NCI-H187 treated with DMSO at 0.1 percent for 48 hours (cell line): ENCODE results near the gene LPCAT2.
A peak's percentile ranks its signal among the peaks of the same experiment; 100 is the strongest.

Source experiments
- DNase-seq: peaks from one replicate; lab custom pipeline; 2025; lab: John Stamatoyannopoulos, UW

Gene LPCAT2

DNA sequence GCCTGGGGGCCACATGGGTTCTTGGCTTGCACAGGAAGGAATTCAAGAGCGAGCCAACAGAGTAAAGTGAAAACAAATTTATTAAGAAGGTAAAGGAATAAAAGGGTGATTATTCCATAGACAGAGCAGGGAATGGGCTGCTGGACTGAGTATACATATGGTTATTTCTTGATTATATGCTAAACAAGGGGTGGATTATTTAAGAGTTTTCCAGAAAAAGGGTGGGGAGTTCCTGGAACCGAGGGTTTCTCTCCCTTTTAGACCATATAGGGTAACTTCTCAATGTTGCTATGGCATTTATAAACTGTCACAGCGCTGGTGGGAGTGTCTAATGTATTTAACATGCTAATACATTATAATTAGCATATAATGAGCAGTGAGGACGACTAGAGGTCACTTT, 27.8 kb upstream of the LPCAT2 start:
- no peak for DNase-seq

DNA sequence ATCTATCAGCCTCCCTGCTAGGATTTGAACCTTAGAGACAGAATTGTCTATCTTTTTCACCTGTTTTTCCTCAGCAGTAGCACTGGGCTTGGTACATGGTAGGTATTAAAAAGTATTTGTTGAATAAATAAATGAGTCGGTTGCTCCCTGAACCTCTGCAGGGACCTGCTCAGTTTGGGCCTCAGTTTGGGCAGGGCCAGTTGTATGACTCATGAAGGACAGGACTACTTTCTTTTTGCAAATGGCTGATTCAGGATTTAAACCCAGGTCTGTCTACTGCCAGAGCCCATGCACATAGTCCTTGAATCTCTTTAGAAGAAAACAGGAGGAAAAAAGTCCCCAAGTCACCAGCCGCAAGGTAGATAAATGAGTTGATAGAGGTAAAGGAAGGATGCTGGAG, 26.8 kb upstream of the LPCAT2 start:
- DNase-seq, result no peak

DNA sequence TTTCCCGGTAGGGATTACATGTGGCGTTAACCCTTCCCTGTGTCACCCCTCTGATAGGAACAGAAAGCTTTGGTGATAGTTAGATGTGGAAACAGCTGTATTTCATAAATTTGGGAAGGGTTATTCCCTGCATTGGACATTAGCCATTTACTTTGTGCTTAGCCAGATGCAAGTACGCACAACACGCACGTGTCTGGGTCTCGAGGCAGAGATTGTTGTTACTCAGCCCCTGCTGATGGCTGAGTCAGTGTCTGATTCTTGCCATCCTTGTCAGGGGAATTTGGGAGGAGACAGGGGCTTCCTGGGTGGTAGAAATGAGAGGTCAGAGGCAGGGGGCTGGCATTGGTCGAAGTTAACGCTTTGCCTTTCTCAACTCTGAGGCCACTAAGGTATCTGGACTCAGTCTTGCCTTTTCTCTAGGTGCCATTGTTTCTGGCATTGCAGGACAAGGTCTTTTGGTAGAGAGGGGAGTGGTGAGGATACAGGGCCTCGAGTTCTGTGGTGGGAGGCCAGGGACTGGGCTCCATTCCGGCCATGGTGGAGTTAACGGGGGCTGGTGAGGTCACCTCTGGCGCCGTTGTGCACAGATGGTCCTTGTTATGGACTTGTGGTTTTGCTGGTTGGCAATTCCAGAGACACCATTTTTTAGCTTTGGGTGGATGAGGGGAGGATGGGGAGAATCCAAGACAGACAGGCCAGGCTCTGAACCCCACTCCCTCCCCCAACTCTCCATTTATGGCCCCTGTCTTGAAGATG, 21.6 kb upstream of the LPCAT2 start:
- DNase-seq, result no peak

DNA sequence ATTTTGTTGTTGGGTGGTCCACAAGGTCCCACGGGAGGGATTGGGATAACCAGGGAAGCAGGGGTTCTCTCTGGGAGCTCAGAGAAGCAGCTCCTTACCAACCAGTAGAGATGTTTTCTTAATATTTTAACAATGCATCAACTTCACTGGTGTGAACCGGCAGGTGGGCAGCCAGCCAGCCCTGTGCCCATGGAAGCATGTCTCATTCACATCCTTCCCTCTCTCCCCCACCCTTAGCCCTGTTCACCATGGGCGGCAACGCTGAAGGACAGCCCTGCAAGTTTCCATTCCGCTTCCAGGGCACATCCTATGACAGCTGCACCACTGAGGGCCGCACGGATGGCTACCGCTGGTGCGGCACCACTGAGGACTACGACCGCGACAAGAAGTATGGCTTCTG, 20.6 kb upstream of the LPCAT2 start:
- no peak for DNase-seq

DNA sequence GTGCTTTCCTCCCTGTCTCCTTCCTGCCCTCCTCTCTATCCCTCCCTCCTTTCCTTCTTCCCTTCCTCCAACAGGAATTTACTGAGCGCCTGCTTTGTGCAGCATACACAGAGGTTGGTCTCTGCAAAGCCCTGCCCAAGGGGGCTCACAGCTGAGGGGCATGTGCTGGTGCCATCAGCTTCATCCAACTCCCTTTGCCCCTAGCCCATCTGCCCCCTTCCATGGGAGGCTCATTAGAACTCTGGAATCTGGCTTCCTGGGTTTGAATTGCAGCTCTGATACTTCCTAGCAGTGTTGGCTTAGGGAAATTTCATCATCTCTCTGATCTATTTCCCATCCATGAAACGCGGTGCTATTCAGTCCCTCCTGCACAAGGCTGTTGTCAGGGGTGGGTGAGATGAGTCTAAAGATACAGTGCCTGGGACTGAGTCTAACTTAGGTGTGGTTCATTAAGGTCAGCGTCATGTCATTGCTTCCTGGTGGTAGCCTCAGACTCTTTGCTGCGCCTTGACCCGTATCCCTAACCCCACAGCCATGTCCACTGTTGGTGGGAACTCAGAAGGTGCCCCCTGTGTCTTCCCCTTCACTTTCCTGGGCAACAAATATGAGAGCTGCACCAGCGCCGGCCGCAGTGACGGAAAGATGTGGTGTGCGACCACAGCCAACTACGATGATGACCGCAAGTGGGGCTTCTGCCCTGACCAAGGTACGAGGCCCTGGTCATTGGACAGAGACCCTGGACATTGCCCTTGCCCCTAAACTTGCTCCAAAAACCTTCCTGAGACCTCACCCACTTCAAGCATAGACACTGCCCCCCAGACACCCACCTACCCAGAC, 19.5 kb upstream of the LPCAT2 start:
- no peak for DNase-seq

DNA sequence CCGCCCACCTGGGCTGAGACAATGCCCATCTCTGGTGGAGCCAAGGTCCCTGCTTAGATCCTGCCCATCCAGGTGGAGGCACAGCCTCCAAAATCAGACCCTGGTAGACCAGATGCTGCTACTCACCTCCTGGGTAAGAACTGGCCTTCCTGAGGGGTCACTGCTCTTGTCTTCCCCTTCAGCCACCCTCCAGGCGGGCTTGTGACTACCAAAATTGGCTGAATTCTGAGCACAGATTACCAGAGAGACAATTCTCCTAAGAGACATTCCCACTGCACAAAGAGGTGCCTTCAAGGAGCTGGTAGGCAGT, 19.0 kb upstream of the LPCAT2 start:
- DNase-seq, result no peak

DNA sequence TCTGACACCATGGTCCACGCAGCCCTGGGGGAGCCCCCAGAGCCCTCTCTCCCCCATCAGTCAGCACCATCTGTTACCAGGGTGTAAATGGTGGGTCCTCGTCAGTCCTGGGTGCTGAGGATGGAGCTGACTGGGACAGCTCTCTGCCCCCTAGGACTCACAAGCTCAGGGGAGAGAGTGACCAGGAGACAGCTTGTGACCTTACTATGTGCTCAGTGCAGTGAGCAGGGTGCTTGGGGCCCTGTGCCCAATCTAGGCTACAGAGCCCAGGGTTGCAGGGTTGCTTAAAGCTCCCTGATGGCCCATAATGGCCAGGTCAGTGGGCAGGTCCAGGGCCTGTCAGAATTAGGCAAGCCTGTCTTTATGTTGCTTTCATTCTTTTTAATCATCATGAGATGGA, 18.6 kb upstream of the LPCAT2 start:
- no peak for DNase-seq

DNA sequence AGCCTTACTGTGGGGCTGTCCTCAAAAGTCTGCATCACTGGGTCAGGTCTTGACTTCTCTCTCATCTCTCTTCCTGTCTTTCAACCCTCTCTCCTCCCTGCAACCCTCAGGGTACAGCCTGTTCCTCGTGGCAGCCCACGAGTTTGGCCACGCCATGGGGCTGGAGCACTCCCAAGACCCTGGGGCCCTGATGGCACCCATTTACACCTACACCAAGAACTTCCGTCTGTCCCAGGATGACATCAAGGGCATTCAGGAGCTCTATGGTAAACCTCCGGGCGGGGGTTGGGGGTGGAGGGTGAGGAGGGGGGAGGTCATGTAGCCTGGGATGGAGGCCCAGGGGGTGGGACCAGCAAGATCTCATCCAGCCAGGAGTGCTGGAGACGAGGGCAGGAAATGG, 17.2 kb upstream of the LPCAT2 start:
- DNase-seq, result no peak

DNA sequence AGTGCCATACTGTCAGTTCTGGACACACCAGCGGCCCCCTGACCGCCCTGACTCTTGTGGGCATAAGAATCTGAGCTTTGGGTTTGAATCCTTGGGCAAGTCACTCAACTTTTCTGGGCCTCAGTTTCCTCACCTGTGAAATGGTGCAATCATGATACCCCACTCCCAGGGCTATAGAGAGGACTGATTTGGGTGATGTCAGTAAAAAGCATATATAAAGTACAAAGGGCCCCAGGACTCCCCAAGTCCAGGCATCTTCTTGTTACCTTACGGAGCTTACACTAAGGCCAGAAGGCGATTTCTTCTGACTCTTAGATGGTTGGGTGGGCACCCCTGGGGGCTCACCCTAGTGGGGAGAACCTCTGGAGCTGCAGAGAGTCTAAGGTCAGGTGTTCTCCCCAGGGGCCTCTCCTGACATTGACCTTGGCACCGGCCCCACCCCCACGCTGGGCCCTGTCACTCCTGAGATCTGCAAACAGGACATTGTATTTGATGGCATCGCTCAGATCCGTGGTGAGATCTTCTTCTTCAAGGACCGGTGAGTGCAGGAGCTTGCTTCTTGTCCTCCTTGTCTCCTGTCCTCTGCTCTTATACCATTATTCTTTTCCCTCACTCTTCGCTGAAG, 16.0 kb upstream of the LPCAT2 start:
- DNase-seq, result no peak

DNA sequence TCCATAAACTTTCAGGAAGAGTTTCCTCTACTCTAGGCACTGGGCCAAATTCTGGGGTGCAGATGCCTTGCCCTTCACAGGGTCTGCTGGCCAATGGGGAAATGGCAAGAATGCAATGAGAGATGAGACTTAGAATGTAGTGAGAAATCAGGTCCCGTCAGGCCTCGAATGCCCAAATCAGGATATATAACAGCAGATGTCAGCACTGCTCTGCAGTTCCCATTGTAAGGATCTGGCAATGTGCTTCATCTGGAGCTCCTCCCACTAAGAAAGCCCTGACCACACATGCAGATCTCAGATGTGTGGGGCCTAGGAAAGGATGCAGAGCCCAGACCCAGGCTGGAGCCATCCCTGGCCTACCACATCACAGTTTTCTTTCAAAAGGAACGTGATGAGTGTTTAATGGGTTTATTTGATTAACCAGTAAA, 13.9 kb upstream of the LPCAT2 start:
- DNase-seq, result no peak

DNA sequence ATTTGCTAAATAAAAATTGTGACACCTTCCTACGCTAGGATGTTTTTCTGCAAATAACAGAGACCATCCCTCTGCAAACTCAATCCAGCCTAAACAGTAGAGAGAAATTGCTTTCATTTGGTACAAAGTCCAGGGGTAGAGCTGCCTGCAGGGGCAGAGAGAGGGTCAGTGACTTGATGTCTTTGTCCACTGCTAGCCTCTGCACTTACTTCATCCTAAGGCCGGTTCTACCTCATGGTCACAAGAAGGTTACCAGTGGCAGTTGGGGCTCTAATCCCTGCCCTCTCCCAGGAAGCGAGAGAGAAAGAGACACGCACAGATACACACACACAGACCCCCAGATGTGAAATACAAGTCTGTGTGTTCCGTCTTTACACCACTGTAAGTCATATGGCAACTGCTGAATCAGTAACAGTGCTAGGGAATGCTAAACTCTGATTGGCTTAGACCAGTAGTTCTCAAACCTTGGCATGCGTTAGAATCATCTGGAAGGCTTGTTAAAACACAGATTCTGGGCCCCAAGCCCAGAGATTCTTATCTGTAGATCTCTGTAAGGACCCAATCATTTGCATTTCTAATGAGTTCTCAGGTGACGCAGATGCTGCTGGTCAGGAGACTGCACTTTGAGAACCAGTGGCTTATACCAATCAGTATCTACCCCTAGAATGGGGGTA, 13.1 kb upstream of the LPCAT2 start:
- DNase-seq, result no peak

DNA sequence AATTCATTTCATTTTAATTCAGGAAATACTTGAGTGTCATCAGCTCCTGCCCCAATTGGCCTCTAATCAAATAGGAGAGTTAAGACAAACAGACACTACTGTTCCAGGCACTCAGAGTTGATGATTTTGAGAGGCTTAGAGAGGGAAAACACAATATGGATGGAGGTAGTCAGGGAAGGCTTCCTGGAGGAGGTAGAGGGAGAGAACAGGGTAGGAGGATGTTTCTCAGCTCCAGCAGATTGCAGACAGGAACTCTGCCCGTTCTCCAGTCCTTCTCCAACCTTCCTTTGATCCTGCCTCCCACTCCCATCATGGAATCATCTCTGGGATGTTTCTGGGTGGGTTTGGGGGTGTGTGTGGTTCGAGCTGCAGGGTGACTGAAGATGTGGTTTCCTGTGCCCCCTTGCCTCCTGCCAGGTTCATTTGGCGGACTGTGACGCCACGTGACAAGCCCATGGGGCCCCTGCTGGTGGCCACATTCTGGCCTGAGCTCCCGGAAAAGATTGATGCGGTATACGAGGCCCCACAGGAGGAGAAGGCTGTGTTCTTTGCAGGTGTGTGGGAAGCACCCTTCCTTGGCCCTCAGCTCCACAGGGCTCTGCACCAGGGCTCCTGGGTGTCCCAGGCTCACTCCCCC, 12.2 kb upstream of the LPCAT2 start:
- no peak for DNase-seq

DNA sequence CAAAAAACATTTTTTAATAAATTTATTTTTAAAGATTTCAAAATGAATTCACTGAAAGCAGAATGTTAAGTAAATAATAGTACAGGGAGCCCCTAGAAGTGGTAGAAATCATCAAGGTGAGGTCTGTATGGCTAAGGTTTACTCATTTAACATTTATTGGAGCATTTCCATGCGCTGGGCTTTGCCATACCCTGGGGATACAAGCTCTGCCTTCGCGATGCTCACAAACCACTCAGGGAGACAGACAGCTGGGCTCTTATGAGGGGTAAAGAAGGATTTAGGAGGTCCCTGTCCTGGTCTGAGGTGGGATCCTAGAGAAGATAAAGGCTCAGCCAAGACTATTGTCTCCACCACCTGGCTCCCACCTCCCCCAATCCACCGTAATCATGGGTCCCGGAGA, 11.3 kb upstream of the LPCAT2 start:
- DNase-seq, result no peak

DNA sequence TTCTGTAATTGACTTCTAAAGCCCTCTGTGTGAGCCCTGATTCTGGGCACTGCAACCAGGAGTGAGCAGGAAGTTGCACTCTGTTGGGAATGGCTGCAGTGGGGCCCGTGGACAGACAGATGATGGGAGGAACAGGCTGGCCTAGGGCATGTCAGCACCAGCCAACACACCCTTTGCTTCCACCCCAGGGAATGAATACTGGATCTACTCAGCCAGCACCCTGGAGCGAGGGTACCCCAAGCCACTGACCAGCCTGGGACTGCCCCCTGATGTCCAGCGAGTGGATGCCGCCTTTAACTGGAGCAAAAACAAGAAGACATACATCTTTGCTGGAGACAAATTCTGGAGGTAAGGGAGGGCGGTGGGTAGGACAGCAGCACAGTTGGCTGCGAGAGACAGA, 10.8 kb upstream of the LPCAT2 start:
- DNase-seq, result no peak

DNA sequence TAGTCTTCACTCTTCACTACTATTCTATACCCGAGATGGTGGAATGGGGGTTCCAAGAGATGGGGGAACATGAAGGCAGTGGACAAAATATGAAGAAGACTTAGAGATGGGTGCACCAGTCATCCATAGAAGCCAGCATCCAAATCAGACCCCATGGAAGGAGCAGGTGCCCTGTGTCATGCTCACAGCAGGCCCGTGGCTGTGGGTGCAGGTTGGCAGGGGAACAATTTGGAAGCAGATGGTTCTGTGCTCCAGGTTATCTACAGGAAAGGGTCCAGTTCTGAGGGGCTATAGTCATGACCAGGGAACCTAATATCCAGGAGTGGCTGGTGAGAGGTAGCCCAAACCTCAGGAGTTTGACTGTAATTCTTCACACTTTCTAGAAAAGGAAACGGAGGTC, 9.6 kb upstream of the LPCAT2 start:
- no peak for DNase-seq

DNA sequence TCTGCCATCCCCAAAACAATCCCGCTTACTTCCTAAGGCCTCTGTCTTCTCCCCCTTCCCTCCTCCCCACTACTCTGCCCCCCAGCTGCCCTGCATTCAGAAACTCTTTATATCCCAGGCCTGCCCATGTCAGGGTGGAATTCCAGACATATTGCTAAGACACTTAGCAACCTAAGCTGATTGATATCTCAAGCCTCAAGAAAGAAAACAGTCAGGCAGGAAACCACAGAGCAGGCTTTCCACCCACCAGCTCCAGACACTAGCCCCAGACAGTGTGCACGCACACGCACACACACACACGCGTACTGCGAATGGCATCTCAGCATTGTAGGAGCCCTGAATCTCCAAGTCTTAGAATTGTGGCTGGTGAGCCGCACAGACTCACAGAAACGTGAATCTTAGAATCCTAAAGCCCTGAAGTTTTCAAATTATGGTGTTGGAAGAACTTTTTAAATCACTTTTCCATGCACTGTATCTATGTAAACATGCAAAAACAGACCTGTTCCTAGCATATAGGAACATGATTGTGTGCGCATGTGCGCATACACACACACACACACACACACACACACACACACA, 8.8 kb upstream of the LPCAT2 start:
- DNase-seq, result no peak

DNA sequence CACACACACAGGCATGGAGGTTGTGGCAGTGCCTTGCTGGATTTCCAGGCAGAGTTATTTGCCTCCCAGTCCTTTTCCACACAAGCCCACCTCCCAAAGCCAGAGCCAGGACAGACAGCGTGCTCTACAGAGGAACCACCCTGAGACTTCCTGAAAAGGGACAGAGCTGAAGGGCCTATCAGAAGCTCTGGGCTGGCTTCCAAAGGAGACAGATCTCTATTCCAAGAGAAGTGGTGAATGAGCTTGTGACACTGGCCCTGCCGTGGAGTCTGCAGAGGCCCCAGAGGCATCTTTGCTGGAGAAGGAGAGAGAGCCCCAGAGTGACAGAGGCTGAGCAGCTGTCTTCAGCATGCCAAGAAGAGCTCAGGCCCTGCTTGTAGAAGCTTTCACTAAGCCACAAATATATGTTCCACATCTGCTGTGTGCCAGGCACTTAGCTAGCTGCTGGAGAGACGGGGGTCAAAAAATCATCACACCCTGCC, 8.3 kb upstream of the LPCAT2 start:
- DNase-seq, result no peak

DNA sequence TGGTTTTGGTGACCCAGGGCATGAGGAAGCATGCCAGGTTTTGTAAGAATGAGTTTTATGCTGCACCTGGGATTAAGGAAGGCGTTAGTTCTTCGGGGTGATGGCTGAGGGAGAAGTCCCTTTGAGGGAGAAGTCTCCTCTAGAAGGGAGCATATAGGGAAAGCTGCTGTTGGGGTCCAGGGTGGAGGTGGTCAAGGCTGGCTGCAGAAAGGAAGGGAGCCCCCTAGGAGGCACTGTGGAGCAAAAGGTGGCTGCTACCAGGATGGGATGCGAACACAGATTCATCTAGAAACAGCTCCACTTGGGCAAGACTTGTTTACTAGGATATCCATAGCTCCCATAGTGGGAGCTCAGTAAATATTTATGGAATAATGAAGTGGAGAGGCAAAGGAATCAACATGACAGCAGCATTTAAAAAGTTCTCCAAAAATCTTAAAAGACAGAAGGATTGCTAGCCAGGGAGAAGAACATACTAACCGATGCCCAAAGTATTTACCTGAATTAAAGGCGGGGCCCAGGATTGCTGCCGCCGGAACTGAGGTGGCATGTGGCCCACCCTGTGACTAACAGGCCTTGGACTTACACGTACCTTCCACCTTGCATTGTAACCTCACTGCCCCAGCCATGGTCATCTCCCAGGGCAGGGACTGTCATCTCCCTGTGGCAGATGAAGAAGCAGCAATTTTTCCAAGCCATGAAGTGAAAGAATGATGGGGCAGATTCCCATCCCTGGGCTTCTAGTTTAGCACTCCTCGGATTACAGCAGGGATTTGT, 7.1 kb upstream of the LPCAT2 start:
- no peak for DNase-seq

DNA sequence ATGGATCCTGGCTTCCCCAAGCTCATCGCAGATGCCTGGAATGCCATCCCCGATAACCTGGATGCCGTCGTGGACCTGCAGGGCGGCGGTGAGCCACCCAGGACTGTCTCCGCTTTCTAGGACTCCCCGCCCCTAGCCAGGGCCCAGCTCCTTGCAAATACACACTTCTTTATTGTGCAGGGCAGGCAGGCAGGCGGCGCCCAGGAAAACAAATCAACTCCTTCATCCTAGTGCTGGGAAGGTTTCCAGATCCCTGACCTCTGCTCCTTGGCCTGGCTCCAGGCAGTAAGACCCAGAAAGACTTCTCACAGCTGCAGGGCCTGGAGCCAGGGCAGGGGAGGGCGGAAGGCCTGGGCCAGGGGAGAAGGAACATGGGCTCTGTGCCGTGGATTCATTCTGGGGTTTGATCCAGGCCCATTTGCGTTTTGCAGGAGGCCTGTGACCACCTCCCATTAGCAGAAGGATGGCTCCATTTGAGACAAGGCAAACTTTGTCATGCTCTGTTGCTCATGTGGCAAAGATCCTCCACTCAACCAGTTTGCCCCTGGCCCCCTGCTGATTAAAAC, 6.0 kb upstream of the LPCAT2 start:
- peak; percentile 5 for DNase-seq

DNA sequence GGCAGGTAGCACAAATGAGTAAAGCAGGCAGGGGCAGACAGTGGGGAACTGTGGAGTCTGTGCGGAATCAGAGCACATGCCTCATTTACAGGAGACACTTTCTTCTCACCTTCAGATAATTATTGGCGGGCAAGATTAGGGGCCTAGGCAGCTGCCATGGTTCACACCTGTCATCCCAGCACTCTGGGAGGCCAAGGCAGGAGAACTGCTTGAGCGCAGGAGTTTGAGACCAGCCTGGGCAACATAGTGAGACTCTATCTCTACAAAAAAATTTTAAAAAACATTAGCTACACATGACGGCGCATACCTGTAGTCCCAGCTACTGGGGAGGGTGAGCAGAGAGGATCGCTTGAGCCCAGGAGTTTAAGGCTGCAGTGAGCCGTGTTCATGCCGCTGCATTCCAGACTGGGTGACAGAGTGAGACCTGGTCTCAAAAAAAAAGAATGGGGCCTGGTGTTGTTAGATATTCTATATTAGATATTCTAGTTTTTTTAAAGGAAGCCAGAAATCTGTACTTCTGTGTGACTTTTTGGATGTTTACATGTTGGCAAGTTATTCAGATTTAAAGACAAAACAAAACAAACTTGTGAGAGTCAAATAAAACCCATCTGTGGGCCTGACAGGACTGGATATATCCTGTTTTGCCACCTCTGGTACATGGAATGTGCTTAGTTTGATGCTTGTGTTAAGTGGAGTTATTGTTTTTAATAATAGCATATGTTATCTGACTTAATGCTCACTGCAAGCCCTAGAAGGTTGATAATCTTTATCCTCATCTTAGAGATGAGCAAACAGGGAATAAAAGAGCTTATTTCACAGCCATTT, 4.9 kb upstream of the LPCAT2 start:
- no peak for DNase-seq
